ENCODE results near the gene ANKK1. TPM values are rescaled to one million over a fixed set of nuclear protein-coding genes. Genes with fewer than 3 reads are reported as not detected.

Gene ANKK1
- total RNA-seq, 4 donors from 2014 or later: 0.17 to 0.83 (median 0.29) TPM; not detected in 1

DNA sequence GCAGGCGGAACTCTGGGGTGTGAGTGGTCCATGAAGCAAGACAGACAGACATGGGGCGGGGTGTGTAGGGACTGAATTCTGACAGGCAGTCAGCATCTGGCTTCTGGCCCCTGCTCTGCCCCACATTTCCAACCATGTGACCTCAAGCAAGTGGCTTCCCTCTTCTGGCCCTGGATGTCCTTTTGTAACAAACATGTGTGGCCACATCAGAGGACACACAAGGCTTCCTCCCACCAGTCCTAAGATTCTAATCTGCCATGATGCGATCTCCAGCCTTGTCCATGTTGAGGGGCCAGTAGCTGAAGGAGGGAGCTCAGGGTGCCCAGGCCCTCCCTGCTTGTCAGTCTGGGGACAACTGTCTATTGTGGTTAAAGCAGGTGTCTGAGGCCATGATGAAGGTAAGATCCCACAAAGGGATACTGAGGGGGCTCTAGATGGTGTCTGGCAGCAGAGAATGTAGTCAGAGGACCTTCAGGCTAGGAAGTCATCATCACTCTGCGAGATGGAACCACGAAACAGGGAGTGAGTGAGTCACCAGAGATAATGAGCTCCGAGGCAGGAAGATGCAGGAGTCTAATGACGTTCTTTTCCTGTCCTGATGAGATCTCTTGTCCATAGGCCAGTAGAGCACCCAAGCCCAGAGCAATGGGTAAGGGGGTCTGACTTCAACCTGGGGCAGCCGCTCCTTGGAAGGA is 60.2 kb downstream of the ANKK1 start:
- no peaks in the 10 kb centered on the region for H3K9me3 ChIP-seq
- no peak for DNase-seq (ENCODE audit: extremely low spot score)
- H3K36me3 ChIP-seq: no peaks in the 10 kb centered on the region
- no peaks in the 10 kb centered on the region for H3K4me1 ChIP-seq
- H3K4me3 ChIP-seq: no peak overlapping the region
- 69% methylated on average over 7 of the region's 8 CpGs for WGBS
- peaks cover 0 to 28% (median 0%) of the 10 kb centered on the region in 4 donors for H3K27me3 ChIP-seq
- intact Hi-C loops (cut with DNase I): no loop called here
- no peak for TF ChIP-seq POLR2A (IDR thresholded peaks at IDR 0.05; ENCODE audit: low read depth)
- TF ChIP-seq POLR2AphosphoS5 (IDR thresholded peaks at IDR 0.05): no peak
- no peak overlapping the region for H3K27ac ChIP-seq (replicated peaks in 1 of 4)

DNA sequence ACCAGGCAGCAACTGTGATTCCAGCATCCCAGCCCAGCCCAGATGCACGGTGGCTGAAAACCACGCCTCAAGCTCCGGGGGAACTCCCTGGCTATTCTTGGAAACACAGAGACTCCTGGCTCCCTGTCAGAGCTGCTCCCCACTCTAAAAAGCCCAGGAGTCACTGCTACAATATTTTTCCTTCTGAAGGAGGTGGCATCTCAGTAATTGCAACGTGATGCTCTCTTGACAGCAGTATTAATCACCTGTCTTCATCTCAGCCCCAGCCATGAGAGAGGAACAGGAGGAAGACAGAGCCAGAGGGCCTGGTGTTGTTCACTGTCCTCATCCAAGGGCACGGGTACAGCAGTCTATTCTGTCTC is 60.7 kb downstream of the ANKK1 start:
- no peak for DNase-seq (ENCODE audit: extremely low spot score)
- TF ChIP-seq, protein P1, sequence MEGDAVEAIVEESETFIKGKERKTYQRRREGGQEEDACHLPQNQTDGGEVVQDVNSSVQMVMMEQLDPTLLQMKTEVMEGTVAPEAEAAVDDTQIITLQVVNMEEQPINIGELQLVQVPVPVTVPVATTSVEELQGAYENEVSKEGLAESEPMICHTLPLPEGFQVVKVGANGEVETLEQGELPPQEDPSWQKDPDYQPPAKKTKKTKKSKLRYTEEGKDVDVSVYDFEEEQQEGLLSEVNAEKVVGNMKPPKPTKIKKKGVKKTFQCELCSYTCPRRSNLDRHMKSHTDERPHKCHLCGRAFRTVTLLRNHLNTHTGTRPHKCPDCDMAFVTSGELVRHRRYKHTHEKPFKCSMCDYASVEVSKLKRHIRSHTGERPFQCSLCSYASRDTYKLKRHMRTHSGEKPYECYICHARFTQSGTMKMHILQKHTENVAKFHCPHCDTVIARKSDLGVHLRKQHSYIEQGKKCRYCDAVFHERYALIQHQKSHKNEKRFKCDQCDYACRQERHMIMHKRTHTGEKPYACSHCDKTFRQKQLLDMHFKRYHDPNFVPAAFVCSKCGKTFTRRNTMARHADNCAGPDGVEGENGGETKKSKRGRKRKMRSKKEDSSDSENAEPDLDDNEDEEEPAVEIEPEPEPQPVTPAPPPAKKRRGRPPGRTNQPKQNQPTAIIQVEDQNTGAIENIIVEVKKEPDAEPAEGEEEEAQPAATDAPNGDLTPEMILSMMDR (IDR thresholded peaks at IDR 0.05): no peak
- TF ChIP-seq POLR2A (IDR thresholded peaks at IDR 0.05; ENCODE audit: low read depth) (no peak), EP300 (IDR thresholded peaks at IDR 0.05) (no peak), POLR2AphosphoS5 (IDR thresholded peaks at IDR 0.05) (no peak)
- no peaks in the 10 kb centered on the region for H3K36me3 ChIP-seq
- peaks cover 0 to 22% (median 0%) of the 10 kb centered on the region in 4 donors for H3K27me3 ChIP-seq
- H3K9me3 ChIP-seq: no peaks in the 10 kb centered on the region
- intact Hi-C loops (cut with DNase I): no loop called here
- no peaks in the 10 kb centered on the region for H3K4me1 ChIP-seq
- 40% methylated on average over 2 of the region's 5 CpGs for WGBS
- no peak overlapping the region for H3K4me3 ChIP-seq
- no peak overlapping the region for H3K27ac ChIP-seq (replicated peaks in 1 of 4)

DNA sequence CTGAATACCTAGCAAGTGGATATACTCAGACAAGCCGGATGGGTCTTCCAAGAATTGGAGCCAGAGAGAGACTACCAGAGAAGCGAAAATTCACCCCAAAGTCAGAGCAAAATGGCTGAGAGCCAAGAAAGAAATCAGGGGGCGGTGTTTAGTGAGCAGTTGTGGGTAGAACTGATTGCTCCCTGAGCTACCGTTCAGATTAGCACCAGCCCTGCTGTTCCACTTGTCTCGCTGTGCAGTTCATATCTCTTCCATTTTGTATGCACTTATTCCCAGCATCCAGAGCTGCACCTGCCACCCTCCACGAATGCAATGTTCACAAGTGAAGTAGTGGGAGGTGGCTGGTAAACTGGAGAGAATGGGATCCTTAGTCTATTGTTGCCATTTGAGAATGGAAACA is 62.2 kb downstream of the ANKK1 start:
- no peak for DNase-seq (ENCODE audit: extremely low spot score)
- TF ChIP-seq EP300 (IDR thresholded peaks at IDR 0.05) (no peak), POLR2A (IDR thresholded peaks at IDR 0.05; ENCODE audit: low read depth) (no peak), POLR2AphosphoS5 (IDR thresholded peaks at IDR 0.05) (no peak)
- TF ChIP-seq, protein P1 (IDR thresholded peaks at IDR 0.05): no peak
- H3K4me3 ChIP-seq: no peak overlapping the region
- WGBS: 76% methylated on average over 6 of the region's 6 CpGs
- no peak overlapping the region for H3K27ac ChIP-seq (replicated peaks in 1 of 4)
- intact Hi-C loops (cut with DNase I): no loop called here
- H3K27me3 ChIP-seq: peaks cover 0 to 12% (median 0%) of the 10 kb centered on the region in 4 donors
- H3K4me1 ChIP-seq: no peaks in the 10 kb centered on the region
- H3K36me3 ChIP-seq: no peaks in the 10 kb centered on the region
- H3K9me3 ChIP-seq: no peaks in the 10 kb centered on the region

Small RNA genes within 50 kb of the gene (small RNA-seq; reads per million reads assigned to genes)
- gene MIR4301: 0 reads per million in 3 donors

Other genes with a start within 250 kb of the ANKK1 start
- 10 to 100 TPM; 10.4 to 16.2 (median 13.3) TPM for gene TTC12, start 73.2 kb upstream of the ANKK1 start, total RNA-seq
- under 1 TPM in 2 of 4 donors, not detected in 2; 0.13 to 0.17 TPM for gene DRD2, start 87.6 kb downstream of the ANKK1 start, total RNA-seq

All from esophagus muscularis mucosa (tissue), 4 donors.